ENCODE data around the gene PKN1.

Gene PKN1

GRCh38 chr19:14479309-14479974, 46.3 kb downstream of the PKN1 start:
- H3K27me3 ChIP-seq (ENCODE audit: insufficient read depth, low read length) = no peaks in the 10 kb centered on the region
- H2BK120ac ChIP-seq (ENCODE audit: insufficient read depth, low read length, poor library complexity) = no peak overlapping the region
- no peak overlapping the region for H3K18ac ChIP-seq (ENCODE audit: low read length)
- H2BK5ac ChIP-seq (ENCODE audit: low read depth, low read length, poor library complexity) = no peak overlapping the region
- no peak overlapping the region for H3K4ac ChIP-seq (ENCODE audit: low read depth, low read length)
- WGBS (ENCODE audit: extremely low coverage, insufficient coverage, insufficient read length) = no CpG with 5 or more reads among the region's 14 CpGs
- no peaks in the 10 kb centered on the region for H3K79me2 ChIP-seq (ENCODE audit: control insufficient read depth, insufficient read depth, low read length, poor library complexity)
- no peak overlapping the region for H2AK5ac ChIP-seq (ENCODE audit: low read length)
- H3K4me3 ChIP-seq (ENCODE audit: low read depth, low read length) = no peak overlapping the region
- H2BK12ac ChIP-seq (ENCODE audit: low read length) = no peak overlapping the region
- no peak overlapping the region for H3K27ac ChIP-seq (ENCODE audit: low read depth, low read length)
- no peak overlapping the region for H3K14ac ChIP-seq (ENCODE audit: low read length)
- H2AFZ ChIP-seq (ENCODE audit: insufficient read depth, low read length, poor library complexity) = no peak overlapping the region
- H3K9ac ChIP-seq (ENCODE audit: low read length) = no peak overlapping the region
- H4K91ac ChIP-seq (ENCODE audit: low read depth, low read length) = no peak overlapping the region
- no peaks in the 10 kb centered on the region for H3K4me1 ChIP-seq (ENCODE audit: control insufficient read depth in 1 of 2, insufficient read depth in 2 of 2, low read length in 2 of 2)
- no peak overlapping the region for H4K8ac ChIP-seq (ENCODE audit: low read depth, low read length)
- no peaks in the 10 kb centered on the region for H3K9me3 ChIP-seq (ENCODE audit: insufficient read depth, low read depth, low read length)
- H3K4me2 ChIP-seq (ENCODE audit: low read length) = no peak overlapping the region
- H3K36me3 ChIP-seq (ENCODE audit: control insufficient read depth in 1 of 2, insufficient read depth in 2 of 2, low read length in 2 of 2) = peaks cover 42 to 47% of the 10 kb centered on the region in 2 experiments
- no peak overlapping the region for H4K12ac ChIP-seq (ENCODE audit: low read depth, low read length)
- H3K79me1 ChIP-seq (ENCODE audit: low read length) = no peaks in the 10 kb centered on the region
- no peak for DNase-seq
- no peak overlapping the region for H3K23ac ChIP-seq (ENCODE audit: low read length)

- Histone ChIP-seq H3K36me3 (ENCODE audit: control insufficient read depth in 1 of 2, insufficient read depth in 2 of 2, low read length in 2 of 2) (peaks cover 42 to 47% of the 10 kb centered on the region in 2 experiments), H3K9me3 (ENCODE audit: insufficient read depth, low read depth, low read length) (no peaks in the 10 kb centered on the region), H3K27me3 (ENCODE audit: insufficient read depth, low read length) (no peaks in the 10 kb centered on the region), H2BK5ac (ENCODE audit: low read depth, low read length, poor library complexity) (no peak overlapping the region), H4K8ac (ENCODE audit: low read depth, low read length) (no peak overlapping the region), H3K4ac (ENCODE audit: low read depth, low read length) (no peak overlapping the region), H4K12ac (ENCODE audit: low read depth, low read length) (no peak overlapping the region), H3K4me3 (ENCODE audit: low read depth, low read length) (no peak overlapping the region), H3K79me2 (ENCODE audit: control insufficient read depth, insufficient read depth, low read length, poor library complexity) (no peaks in the 10 kb centered on the region), H3K9ac (ENCODE audit: low read length) (no peak overlapping the region), H3K23ac (ENCODE audit: low read length) (no peak overlapping the region), H2BK120ac (ENCODE audit: insufficient read depth, low read length, poor library complexity) (no peak overlapping the region), H3K4me2 (ENCODE audit: low read length) (no peak overlapping the region), H3K18ac (ENCODE audit: low read length) (no peak overlapping the region), H2AFZ (ENCODE audit: insufficient read depth, low read length, poor library complexity) (no peak overlapping the region), H2AK5ac (ENCODE audit: low read length) (no peak overlapping the region), H3K27ac (ENCODE audit: low read depth, low read length) (no peak overlapping the region), H4K91ac (ENCODE audit: low read depth, low read length) (no peak overlapping the region), H3K79me1 (ENCODE audit: low read length) (no peaks in the 10 kb centered on the region), H2BK12ac (ENCODE audit: low read length) (no peak overlapping the region), H3K14ac (ENCODE audit: low read length) (no peak overlapping the region), H3K4me1 (ENCODE audit: control insufficient read depth in 1 of 2, insufficient read depth in 2 of 2, low read length in 2 of 2) (no peaks in the 10 kb centered on the region)
- DNase-seq = peak; percentile 55 to 72
- no CpG with 5 or more reads among the region's 43 CpGs for WGBS (ENCODE audit: extremely low coverage, insufficient coverage, insufficient read length)
Measured at GRCh38 chr19:14479975-14480699, 47.0 kb downstream of the PKN1 start.

- no peak for DNase-seq
- no peak overlapping the region for H2AFZ ChIP-seq (ENCODE audit: insufficient read depth, low read length, poor library complexity)
- WGBS (ENCODE audit: extremely low coverage, insufficient coverage, insufficient read length) = no CpG with 5 or more reads among the region's 5 CpGs
- H3K4ac ChIP-seq (ENCODE audit: low read depth, low read length) = no peak overlapping the region
- H3K18ac ChIP-seq (ENCODE audit: low read length) = no peak overlapping the region
- no peak overlapping the region for H3K4me2 ChIP-seq (ENCODE audit: low read length)
- H3K23ac ChIP-seq (ENCODE audit: low read length) = no peak overlapping the region
- H2AK5ac ChIP-seq (ENCODE audit: low read length) = no peak overlapping the region
- no peak overlapping the region for H4K8ac ChIP-seq (ENCODE audit: low read depth, low read length)
- H3K27ac ChIP-seq (ENCODE audit: low read depth, low read length) = no peak overlapping the region
- H3K36me3 ChIP-seq (ENCODE audit: control insufficient read depth in 1 of 2, insufficient read depth in 2 of 2, low read length in 2 of 2) = peaks cover 42 to 47% of the 10 kb centered on the region in 2 experiments
- no peaks in the 10 kb centered on the region for H3K27me3 ChIP-seq (ENCODE audit: insufficient read depth, low read length)
- no peaks in the 10 kb centered on the region for H3K4me1 ChIP-seq (ENCODE audit: control insufficient read depth in 1 of 2, insufficient read depth in 2 of 2, low read length in 2 of 2)
- no peak overlapping the region for H3K14ac ChIP-seq (ENCODE audit: low read length)
- no peaks in the 10 kb centered on the region for H3K79me1 ChIP-seq (ENCODE audit: low read length)
- no peak overlapping the region for H3K4me3 ChIP-seq (ENCODE audit: low read depth, low read length)
- no peak overlapping the region for H3K9ac ChIP-seq (ENCODE audit: low read length)
- H2BK12ac ChIP-seq (ENCODE audit: low read length) = no peak overlapping the region
- H3K79me2 ChIP-seq (ENCODE audit: control insufficient read depth, insufficient read depth, low read length, poor library complexity) = no peaks in the 10 kb centered on the region
- no peak overlapping the region for H4K12ac ChIP-seq (ENCODE audit: low read depth, low read length)
- no peak overlapping the region for H2BK5ac ChIP-seq (ENCODE audit: low read depth, low read length, poor library complexity)
- no peak overlapping the region for H2BK120ac ChIP-seq (ENCODE audit: insufficient read depth, low read length, poor library complexity)
- no peak overlapping the region for H4K91ac ChIP-seq (ENCODE audit: low read depth, low read length)
- H3K9me3 ChIP-seq (ENCODE audit: insufficient read depth, low read depth, low read length) = no peaks in the 10 kb centered on the region
Measured at GRCh38 chr19:14480700-14481079, 47.6 kb downstream of the PKN1 start.

GRCh38 chr19:14482172-14482941, 49.3 kb downstream of the PKN1 start:
- peaks cover 44 to 45% of the 10 kb centered on the region in 2 experiments for H3K36me3 ChIP-seq (ENCODE audit: control insufficient read depth in 1 of 2, insufficient read depth in 2 of 2, low read length in 2 of 2)
- no peak overlapping the region for H3K18ac ChIP-seq (ENCODE audit: low read length)
- no peak overlapping the region for H3K4ac ChIP-seq (ENCODE audit: low read depth, low read length)
- H2BK120ac ChIP-seq (ENCODE audit: insufficient read depth, low read length, poor library complexity) = no peak overlapping the region
- no peak overlapping the region for H3K4me2 ChIP-seq (ENCODE audit: low read length)
- no peak overlapping the region for H3K14ac ChIP-seq (ENCODE audit: low read length)
- H4K8ac ChIP-seq (ENCODE audit: low read depth, low read length) = no peak overlapping the region
- no peak overlapping the region for H2BK5ac ChIP-seq (ENCODE audit: low read depth, low read length, poor library complexity)
- H3K27me3 ChIP-seq (ENCODE audit: insufficient read depth, low read length) = no peaks in the 10 kb centered on the region
- no peak overlapping the region for H4K12ac ChIP-seq (ENCODE audit: low read depth, low read length)
- no peak overlapping the region for H3K27ac ChIP-seq (ENCODE audit: low read depth, low read length)
- no peak for DNase-seq
- H3K9ac ChIP-seq (ENCODE audit: low read length) = no peak overlapping the region
- no peaks in the 10 kb centered on the region for H3K79me2 ChIP-seq (ENCODE audit: control insufficient read depth, insufficient read depth, low read length, poor library complexity)
- no peak overlapping the region for H4K91ac ChIP-seq (ENCODE audit: low read depth, low read length)
- H2BK12ac ChIP-seq (ENCODE audit: low read length) = no peak overlapping the region
- H3K79me1 ChIP-seq (ENCODE audit: low read length) = no peaks in the 10 kb centered on the region
- no peaks in the 10 kb centered on the region for H3K4me1 ChIP-seq (ENCODE audit: control insufficient read depth in 1 of 2, insufficient read depth in 2 of 2, low read length in 2 of 2)
- H3K9me3 ChIP-seq (ENCODE audit: insufficient read depth, low read depth, low read length) = no peaks in the 10 kb centered on the region
- no peak overlapping the region for H2AK5ac ChIP-seq (ENCODE audit: low read length)
- H2AFZ ChIP-seq (ENCODE audit: insufficient read depth, low read length, poor library complexity) = no peak overlapping the region
- WGBS (ENCODE audit: extremely low coverage, insufficient coverage, insufficient read length) = no CpG with 5 or more reads among the region's 18 CpGs
- no peak overlapping the region for H3K23ac ChIP-seq (ENCODE audit: low read length)
- no peak overlapping the region for H3K4me3 ChIP-seq (ENCODE audit: low read depth, low read length)

Data from trophoblast cell (in vitro differentiated cells and primary cell).